ENCODE data around the gene ANKH.

The ANKH gene

GRCh38 chr5:14684757-14685156 is 186.8 kb downstream of the ANKH start:
- DNase-seq (ENCODE audit: low read depth) = no peak

GRCh38 chr5:14683906-14684455 is 187.6 kb downstream of the ANKH start:
- DNase-seq (ENCODE audit: low read depth) = no peak

- DNase-seq (ENCODE audit: low read depth) = no peak
Observed at GRCh38 chr5:14681236-14681752, 190.3 kb downstream of the ANKH start.

- no peak for DNase-seq (ENCODE audit: low read depth)
Observed at GRCh38 chr5:14679595-14679994, 192.0 kb downstream of the ANKH start.

- DNase-seq (ENCODE audit: low read depth) = no peak
Observed at GRCh38 chr5:14678773-14679334, 192.7 kb downstream of the ANKH start.

- DNase-seq (ENCODE audit: low read depth) = peak; percentile 78
Observed at GRCh38 chr5:14676320-14676719, 195.3 kb downstream of the ANKH start.

- no peak for DNase-seq (ENCODE audit: low read depth)
Observed at GRCh38 chr5:14675865-14676300, 195.7 kb downstream of the ANKH start.

GRCh38 chr5:14674983-14675854 is 196.4 kb downstream of the ANKH start:
- DNase-seq (ENCODE audit: low read depth) = no peak

- DNase-seq (ENCODE audit: low read depth) = no peak
Observed at GRCh38 chr5:14673443-14673842, 198.1 kb downstream of the ANKH start.

GRCh38 chr5:14672484-14673394 is 198.8 kb downstream of the ANKH start:
- DNase-seq (ENCODE audit: low read depth) = no peak

GRCh38 chr5:14672082-14672481 is 199.5 kb downstream of the ANKH start:
- no peak for DNase-seq (ENCODE audit: low read depth)

- peak; percentile 65 for DNase-seq (ENCODE audit: low read depth)
Observed at GRCh38 chr5:14671414-14671813, 200.2 kb downstream of the ANKH start.

- DNase-seq (ENCODE audit: low read depth) = no peak
Observed at GRCh38 chr5:14669975-14670374, 201.6 kb downstream of the ANKH start.

- DNase-seq (ENCODE audit: low read depth) = no peak
Observed at GRCh38 chr5:14669415-14669814, 202.2 kb downstream of the ANKH start.

GRCh38 chr5:14668181-14668591 is 203.4 kb downstream of the ANKH start:
- no peak for DNase-seq (ENCODE audit: low read depth)

- DNase-seq (ENCODE audit: low read depth) = no peak
Observed at GRCh38 chr5:14667770-14668169, 203.8 kb downstream of the ANKH start.

GRCh38 chr5:14667290-14667689 is 204.3 kb downstream of the ANKH start:
- DNase-seq (ENCODE audit: low read depth) = no peak

- no peak for DNase-seq (ENCODE audit: low read depth)
Observed at GRCh38 chr5:14666357-14666756, 205.2 kb downstream of the ANKH start.

- no peak for DNase-seq (ENCODE audit: low read depth)
Observed at GRCh38 chr5:14665949-14666348, 205.6 kb downstream of the ANKH start.

GRCh38 chr5:14665101-14665822 is 206.3 kb downstream of the ANKH start:
- no peak for DNase-seq (ENCODE audit: low read depth)
